Colon (tissue), 2 donors: ENCODE measurements around the gene RBFOX1.

Source experiments
- FAIRE-seq: peaks from 2 replicates; lab custom pipeline; 2012; peaks lifted over from hg19 to GRCh38; lab: Jason Lieb, UNC
- donor health status: control.
- donor health status: control.

The RBFOX1 gene

GRCh38 chr16:7332611-7333010, at the start of gene RBFOX1:
TSS of gene RBFOX1 (plus strand) at chr16:7332845.
- no peak for FAIRE-seq

- no peak for FAIRE-seq
These were observed 47.9 kb upstream of the RBFOX1 start for GRCh38 chr16:7284780-7285179.

DNA sequence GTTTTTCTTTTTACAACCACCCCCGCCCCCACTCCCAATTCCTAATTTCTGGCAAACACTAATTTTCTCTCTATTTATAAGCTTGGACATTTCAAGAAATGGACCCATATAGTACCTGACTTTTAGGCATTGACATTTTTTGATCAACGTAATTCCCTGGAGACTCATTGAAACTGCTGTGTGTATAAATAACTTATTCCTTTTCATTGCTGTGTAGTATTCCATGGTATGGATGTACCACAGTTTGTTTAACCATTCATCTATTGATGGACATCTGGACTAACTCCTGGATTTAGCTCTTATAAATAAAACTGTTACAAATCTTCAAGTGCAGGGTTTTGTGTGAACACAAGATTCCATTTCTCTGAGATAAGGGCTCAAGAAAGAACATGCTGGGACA, 47.1 kb upstream of the RBFOX1 start:
- no peak for FAIRE-seq

DNA sequence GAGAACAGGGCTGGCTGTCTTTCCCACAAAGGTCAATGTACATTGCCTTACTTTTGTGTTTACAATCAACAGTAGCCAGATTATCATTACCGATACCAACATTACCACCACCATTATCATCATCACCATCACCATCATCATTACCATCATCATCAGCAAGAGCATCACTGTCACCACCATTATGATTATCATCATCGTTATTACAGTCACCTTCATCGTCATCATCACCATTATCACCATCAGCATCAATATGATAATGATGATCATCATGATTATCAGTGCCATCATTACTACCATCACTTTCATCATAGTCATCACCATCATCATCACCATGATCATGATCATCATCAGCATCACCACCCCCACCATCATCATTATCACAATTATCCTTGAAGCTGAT, 43.3 kb upstream of the RBFOX1 start:
- FAIRE-seq: no peak

GRCh38 chr16:7290682-7291081, 42.0 kb upstream of the RBFOX1 start:
- FAIRE-seq: no peak

GRCh38 chr16:7294020-7294419, 38.6 kb upstream of the RBFOX1 start:
- FAIRE-seq: no peak

- no peak for FAIRE-seq
These were observed 29.5 kb upstream of the RBFOX1 start for GRCh38 chr16:7303052-7303610.

- FAIRE-seq: no peak
These were observed 28.9 kb upstream of the RBFOX1 start for GRCh38 chr16:7303660-7304200.

- FAIRE-seq: no peak
These were observed 28.4 kb upstream of the RBFOX1 start for GRCh38 chr16:7304279-7304678.

DNA sequence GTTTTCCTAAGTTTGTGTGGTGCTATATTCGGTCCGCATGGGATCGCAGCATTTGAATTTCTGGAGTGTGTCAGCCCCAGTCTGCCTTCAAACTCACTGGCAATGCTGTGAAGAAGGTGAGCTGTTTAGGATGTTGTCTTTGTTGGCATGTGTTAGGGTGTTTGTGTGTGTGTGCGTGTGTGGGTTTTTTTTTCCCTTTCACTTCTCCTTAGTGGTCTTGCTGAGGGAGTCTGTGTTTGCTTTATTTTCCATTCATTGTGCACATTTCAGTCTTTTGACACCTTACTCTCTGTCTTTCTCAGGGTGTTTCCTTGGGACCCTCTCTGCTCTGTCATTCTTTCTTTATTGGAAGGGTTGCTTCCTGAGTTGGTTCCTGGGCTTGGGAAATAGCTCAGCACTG, 27.7 kb upstream of the RBFOX1 start:
- no peak for FAIRE-seq

GRCh38 chr16:7313170-7313569, 19.5 kb upstream of the RBFOX1 start:
- no peak for FAIRE-seq

GRCh38 chr16:7314163-7314562, 18.5 kb upstream of the RBFOX1 start:
- no peak for FAIRE-seq

DNA sequence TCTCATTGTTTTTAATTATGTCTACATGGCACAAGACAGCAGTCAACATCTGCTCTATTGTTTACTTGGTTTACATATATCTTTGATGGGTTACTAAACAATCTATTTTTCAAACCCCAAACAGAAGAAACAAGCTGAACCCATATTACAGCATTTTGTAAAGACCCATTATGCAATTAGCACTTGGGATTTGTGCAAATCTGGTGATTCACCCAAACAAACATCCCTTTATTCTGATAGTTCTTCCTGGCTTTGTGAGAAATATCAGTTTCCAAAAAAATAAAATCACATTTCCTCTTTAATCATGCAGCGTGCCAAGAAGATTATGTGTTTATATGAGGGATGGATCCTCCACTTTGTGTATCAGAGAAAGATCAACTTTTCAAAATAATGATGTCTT, 16.8 kb upstream of the RBFOX1 start:
- no peak for FAIRE-seq

GRCh38 chr16:7316281-7316888, 16.3 kb upstream of the RBFOX1 start:
- no peak for FAIRE-seq

- no peak for FAIRE-seq
These were observed 14.7 kb upstream of the RBFOX1 start for GRCh38 chr16:7317982-7318381.

DNA sequence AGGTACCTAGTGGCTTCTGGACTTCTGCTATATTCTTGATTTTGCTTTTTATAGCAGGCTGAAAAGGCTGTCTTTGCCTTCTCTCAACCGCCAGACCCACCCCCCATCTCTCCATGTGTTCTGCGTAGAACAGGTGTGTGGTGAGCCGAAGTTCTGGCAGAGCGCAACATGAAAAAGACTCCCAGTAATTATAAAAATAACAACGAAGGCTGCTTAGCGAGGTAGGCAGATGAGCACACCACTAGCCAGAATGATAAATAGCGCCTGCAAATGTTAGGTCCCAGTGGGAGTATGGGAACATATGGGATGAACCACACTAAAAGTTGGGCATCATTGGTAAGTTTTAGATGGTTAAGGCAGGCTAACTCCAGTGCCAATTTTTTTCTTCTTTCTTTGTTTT, 14.0 kb upstream of the RBFOX1 start:
- no peak for FAIRE-seq

- no peak for FAIRE-seq
These were observed 13.1 kb upstream of the RBFOX1 start for GRCh38 chr16:7319514-7319913.

DNA sequence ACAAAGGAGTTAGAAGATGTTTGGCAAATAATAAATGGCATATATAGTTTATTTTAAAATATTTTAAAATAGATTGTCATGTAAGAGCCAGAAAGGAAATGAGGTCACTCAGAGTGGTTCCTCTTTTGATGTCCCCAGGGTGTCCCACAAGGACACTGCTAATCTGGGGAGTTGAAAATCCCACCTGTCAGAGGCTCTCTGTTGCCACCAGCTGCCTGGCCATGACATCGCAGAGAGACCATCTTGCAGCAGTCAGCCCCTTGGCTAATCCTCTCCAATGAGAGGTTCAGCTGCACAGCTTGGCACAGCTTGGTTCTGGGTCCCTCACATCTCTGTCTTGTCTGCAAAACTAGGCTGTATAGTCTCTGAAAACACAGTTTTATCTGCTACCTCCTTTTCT, 11.0 kb upstream of the RBFOX1 start:
- FAIRE-seq: no peak

GRCh38 chr16:7324321-7324720, 8.3 kb upstream of the RBFOX1 start:
- no peak for FAIRE-seq

DNA sequence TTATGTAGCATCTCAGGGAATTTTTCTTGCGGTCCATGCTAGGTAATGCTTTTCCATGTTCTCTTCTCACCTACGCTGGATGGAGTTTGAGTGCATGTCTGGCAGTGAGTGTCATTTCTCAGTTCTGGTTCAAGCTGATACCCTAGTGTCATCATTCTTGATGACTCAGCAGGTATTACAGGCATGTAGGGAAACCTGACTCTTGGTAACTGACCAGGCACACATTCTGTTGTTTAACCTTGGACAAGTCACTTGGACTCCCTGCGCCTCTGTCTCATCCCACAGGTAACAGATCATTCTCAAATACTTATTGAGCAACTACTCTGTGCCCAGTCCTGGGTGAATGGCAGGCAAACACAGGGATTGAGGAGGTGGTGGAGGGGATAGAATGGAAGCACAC, 6.8 kb upstream of the RBFOX1 start:
- no peak for FAIRE-seq

DNA sequence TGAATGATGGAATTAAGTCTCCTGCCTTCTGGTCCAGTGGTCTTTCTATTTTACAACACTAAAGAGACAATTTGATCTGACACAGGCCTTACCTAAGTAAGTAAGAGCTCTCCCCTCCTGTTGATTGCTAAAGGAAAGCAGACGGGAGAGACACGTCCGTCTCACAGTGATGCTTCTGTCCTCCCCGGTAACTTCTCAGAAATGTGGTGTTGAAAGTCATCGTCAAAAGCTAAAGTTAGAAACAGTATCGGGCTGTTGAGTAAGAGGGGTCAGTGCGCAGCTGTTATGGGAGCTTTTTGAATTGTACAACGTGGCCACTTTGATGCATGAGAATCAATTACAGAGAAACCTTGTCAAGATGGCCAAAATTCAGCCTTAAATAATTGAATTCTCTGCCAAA, 1.9 kb upstream of the RBFOX1 start:
- no peak for FAIRE-seq

DNA sequence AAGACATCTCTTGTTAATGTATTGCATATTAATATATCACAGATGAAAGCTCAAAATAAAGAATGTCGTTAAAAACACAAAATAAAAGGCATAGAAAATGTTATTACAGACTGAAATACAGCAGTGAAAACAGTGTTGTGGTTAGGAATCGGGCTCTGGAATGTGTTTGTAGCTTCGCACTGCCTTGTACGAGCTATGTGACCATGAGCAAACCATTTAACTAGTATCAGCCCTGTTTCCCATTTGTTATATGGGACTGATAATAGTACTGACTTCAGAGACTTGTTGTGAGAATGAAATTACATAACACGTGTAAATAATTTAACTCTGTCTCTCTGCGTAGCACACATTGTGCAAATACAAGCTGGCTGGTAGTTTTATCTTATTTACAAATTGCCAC, 648 bp upstream of the RBFOX1 start:
- no peak for FAIRE-seq

GRCh38 chr16:7333180-7333725, 608 bp downstream of the RBFOX1 start:
- FAIRE-seq: no peak
